ENCODE measurements around the gene MEMO1. TPM values are rescaled to one million over a fixed set of nuclear protein-coding genes. Genes with fewer than 3 reads are reported as not detected.

The MEMO1 gene
- total and polyA plus RNA-seq, 12 donors: 43.6 to 73.9 (median 54.1) TPM

GRCh38 chr2:32002406-32002805 is 8.4 kb downstream of the MEMO1 start:
- Histone ChIP-seq H3K27me3 (no peaks in the 10 kb centered on the region), H3K36me3 (no peaks in the 10 kb centered on the region), H3K4me3 (no peak overlapping the region), H3K27ac (no peak overlapping the region), H3K9me3 (no peaks in the 10 kb centered on the region), H3K4me1 (peaks cover 0 to 40% (median 7%) of the 10 kb centered on the region in 9 donors)
- intact Hi-C loops (cut with DNase I): loop anchor here in 1 of 10 donors (10.0 kb wide), 1 partner anchor 162 kb away; the partner anchor contains the start of gene SLC30A6
- no peak for ATAC-seq
- TF ChIP-seq CTCF (IDR thresholded peaks at IDR 0.05): no peak
- WGBS, 2 donors: 92% methylated on average over 3 of the region's 3 CpGs
- no peak for DNase-seq

GRCh38 chr2:31999438-31999837 is 11.4 kb downstream of the MEMO1 start:
- intact Hi-C loops (cut with DNase I): no loop called here
- no peaks in the 10 kb centered on the region for H3K9me3 ChIP-seq
- H3K36me3 ChIP-seq: no peaks in the 10 kb centered on the region
- peaks cover 0 to 31% (median 4%) of the 10 kb centered on the region in 9 donors for H3K4me1 ChIP-seq
- no peaks in the 10 kb centered on the region for H3K27me3 ChIP-seq
- ATAC-seq: no peak
- WGBS, 2 donors: 96 to 97% methylated on average over 4 of the region's 4 CpGs
- H3K27ac ChIP-seq: no peak overlapping the region
- no peak for TF ChIP-seq CTCF (IDR thresholded peaks at IDR 0.05)
- DNase-seq: no peak
- no peak overlapping the region for H3K4me3 ChIP-seq

- H3K9me3 ChIP-seq: no peaks in the 10 kb centered on the region
- ATAC-seq (no peak), DNase-seq (no peak)
- H3K27ac ChIP-seq: no peak overlapping the region
- H3K4me3 ChIP-seq: no peak overlapping the region
- no peaks in the 10 kb centered on the region for H3K36me3 ChIP-seq
- no peaks in the 10 kb centered on the region for H3K27me3 ChIP-seq
- WGBS, 2 donors: 93 to 94% methylated on average over 4 of the region's 4 CpGs
- H3K4me1 ChIP-seq: peaks cover 0 to 31% (median 4%) of the 10 kb centered on the region in 9 donors
- intact Hi-C loops (cut with DNase I): no loop called here
- no peak for TF ChIP-seq CTCF (IDR thresholded peaks at IDR 0.05)
These were observed 12.0 kb downstream of the MEMO1 start for GRCh38 chr2:31998731-31999383.

- ATAC-seq (no peak), DNase-seq (no peak)
- Histone ChIP-seq H3K27me3 (no peaks in the 10 kb centered on the region), H3K36me3 (no peaks in the 10 kb centered on the region), H3K4me3 (no peak overlapping the region), H3K27ac (no peak overlapping the region), H3K9me3 (no peaks in the 10 kb centered on the region), H3K4me1 (peaks cover 0 to 31% (median 0%) of the 10 kb centered on the region in 9 donors)
- no peak for TF ChIP-seq CTCF (IDR thresholded peaks at IDR 0.05)
- intact Hi-C loops (cut with DNase I): no loop called here
- 72 to 81% methylated on average over 3 of the region's 3 CpGs for WGBS, 2 donors
These were observed 13.2 kb downstream of the MEMO1 start for GRCh38 chr2:31997653-31998052.
